Measurements from ENCODE around the gene FAM20A. TPM values are rescaled to one million over a fixed set of nuclear protein-coding genes. Genes with fewer than 3 reads are reported as not detected.

The FAM20A gene
- total RNA-seq (10 to 100 TPM; 13.1 to 46.5 TPM), polyA plus RNA-seq (ENCODE audit: insufficient read length in 2 of 2) (10 to 100 TPM; 11.5 to 16.3 TPM)
- long read RNA-seq, donor 1, partial matches to known transcripts = 0 of 1 reads
- long read RNA-seq, donor 1, other reads (novel, unspliced or antisense) = 0 of 1 reads
- long read RNA-seq, donor 2 = 0 reads
- long read RNA-seq, donor 3 = 0 reads
- long read RNA-seq, donor 4 = 0 reads

- under 1% methylated on average over 66 of the region's 69 CpGs for WGBS (ENCODE audit: insufficient coverage)
- peak in 1 of 6 donors; percentile 39 for DNase-seq (ENCODE audit: low read depth in 4 of 6, low spot score in 6 of 6)
- H3K27ac ChIP-seq (ENCODE audit: low read depth, low read length) = peak within 1 kb of the TSS; percentile 48
- peaks cover 17% of the 10 kb centered on the region for H3K4me1 ChIP-seq (ENCODE audit: control insufficient read depth, insufficient read depth, low read length)
- H3K27me3 ChIP-seq (ENCODE audit: control insufficient read depth, insufficient read depth, low read length) = peaks cover 34% of the 10 kb centered on the region
- H3K4me3 ChIP-seq (ENCODE audit: low read depth, low read length) = peak within 1 kb of the TSS; percentile 53
- no peaks in the 10 kb centered on the region for H3K36me3 ChIP-seq (ENCODE audit: control insufficient read depth, insufficient read depth, low read length)
- no peaks in the 10 kb centered on the region for H3K9me3 ChIP-seq (ENCODE audit: control insufficient read depth, insufficient read depth, low read length)
These were observed at the start of gene FAM20A for GRCh38 chr17:68600931-68601564. Gene FAM20A (minus strand): TSS chr17:68601367. CDS start chr17:68600666, 701 bp downstream.

- Histone ChIP-seq H3K27ac (ENCODE audit: low read depth, low read length) (no peak overlapping the region), H3K4me3 (ENCODE audit: low read depth, low read length) (no peak overlapping the region), H3K9me3 (ENCODE audit: control insufficient read depth, insufficient read depth, low read length) (no peaks in the 10 kb centered on the region), H3K4me1 (ENCODE audit: control insufficient read depth, insufficient read depth, low read length) (no peaks in the 10 kb centered on the region), H3K27me3 (ENCODE audit: control insufficient read depth, insufficient read depth, low read length) (no peaks in the 10 kb centered on the region), H3K36me3 (ENCODE audit: control insufficient read depth, insufficient read depth, low read length) (no peaks in the 10 kb centered on the region)
- no peak for DNase-seq (ENCODE audit: low read depth in 4 of 6, low spot score in 6 of 6)
- WGBS (ENCODE audit: insufficient coverage) = 94% methylated on average over 3 of the region's 3 CpGs
These were observed 48.2 kb upstream of the FAM20A start for GRCh38 chr17:68649324-68649723.

- no peak for DNase-seq (ENCODE audit: low read depth in 4 of 6, low spot score in 6 of 6)
- Histone ChIP-seq H3K27ac (ENCODE audit: low read depth, low read length) (no peak overlapping the region), H3K9me3 (ENCODE audit: control insufficient read depth, insufficient read depth, low read length) (no peaks in the 10 kb centered on the region), H3K4me3 (ENCODE audit: low read depth, low read length) (no peak overlapping the region), H3K4me1 (ENCODE audit: control insufficient read depth, insufficient read depth, low read length) (no peaks in the 10 kb centered on the region), H3K27me3 (ENCODE audit: control insufficient read depth, insufficient read depth, low read length) (no peaks in the 10 kb centered on the region), H3K36me3 (ENCODE audit: control insufficient read depth, insufficient read depth, low read length) (no peaks in the 10 kb centered on the region)
- WGBS (ENCODE audit: insufficient coverage) = 77% methylated on average over 7 of the region's 11 CpGs
These were observed 45.7 kb upstream of the FAM20A start for GRCh38 chr17:68646626-68647526.

GRCh38 chr17:68642118-68642412 is 40.9 kb upstream of the FAM20A start:
- 100% methylated on average over 1 of the region's 4 CpGs for WGBS (ENCODE audit: insufficient coverage)
- Histone ChIP-seq H3K27me3 (ENCODE audit: control insufficient read depth, insufficient read depth, low read length) (no peaks in the 10 kb centered on the region), H3K36me3 (ENCODE audit: control insufficient read depth, insufficient read depth, low read length) (no peaks in the 10 kb centered on the region), H3K4me1 (ENCODE audit: control insufficient read depth, insufficient read depth, low read length) (no peaks in the 10 kb centered on the region), H3K4me3 (ENCODE audit: low read depth, low read length) (no peak overlapping the region), H3K27ac (ENCODE audit: low read depth, low read length) (no peak overlapping the region), H3K9me3 (ENCODE audit: control insufficient read depth, insufficient read depth, low read length) (no peaks in the 10 kb centered on the region)
- no peak for DNase-seq (ENCODE audit: low read depth in 4 of 6, low spot score in 6 of 6)

- no peak for DNase-seq (ENCODE audit: low read depth in 4 of 6, low spot score in 6 of 6)
- no peaks in the 10 kb centered on the region for H3K4me1 ChIP-seq (ENCODE audit: control insufficient read depth, insufficient read depth, low read length)
- 78% methylated on average over 5 of the region's 9 CpGs for WGBS (ENCODE audit: insufficient coverage)
These were observed 40.3 kb upstream of the FAM20A start for GRCh38 chr17:68641276-68642117.

GRCh38 chr17:68640242-68640989 is 39.2 kb upstream of the FAM20A start:
- peak in 1 of 6 donors; percentile 79 for DNase-seq (ENCODE audit: low read depth in 4 of 6, low spot score in 6 of 6)
- no peaks in the 10 kb centered on the region for H3K36me3 ChIP-seq (ENCODE audit: control insufficient read depth, insufficient read depth, low read length)
- no peaks in the 10 kb centered on the region for H3K9me3 ChIP-seq (ENCODE audit: control insufficient read depth, insufficient read depth, low read length)
- no peak overlapping the region for H3K4me3 ChIP-seq (ENCODE audit: low read depth, low read length)
- WGBS (ENCODE audit: insufficient coverage) = 27% methylated on average over 1 of the region's 2 CpGs
- no peaks in the 10 kb centered on the region for H3K4me1 ChIP-seq (ENCODE audit: control insufficient read depth, insufficient read depth, low read length)
- no peak overlapping the region for H3K27ac ChIP-seq (ENCODE audit: low read depth, low read length)
- H3K27me3 ChIP-seq (ENCODE audit: control insufficient read depth, insufficient read depth, low read length) = no peaks in the 10 kb centered on the region

More at GRCh38 chr17:68641276-68642117, 40.3 kb upstream of the FAM20A start:
- Histone ChIP-seq H3K9me3 (ENCODE audit: control insufficient read depth, insufficient read depth, low read length) (no peaks in the 10 kb centered on the region), H3K27ac (ENCODE audit: low read depth, low read length) (no peak overlapping the region), H3K36me3 (ENCODE audit: control insufficient read depth, insufficient read depth, low read length) (no peaks in the 10 kb centered on the region), H3K4me3 (ENCODE audit: low read depth, low read length) (no peak overlapping the region), H3K27me3 (ENCODE audit: control insufficient read depth, insufficient read depth, low read length) (no peaks in the 10 kb centered on the region)

GRCh38 chr17:68634345-68634876 is 33.2 kb upstream of the FAM20A start:
- no peak for DNase-seq (ENCODE audit: low read depth in 4 of 6, low spot score in 6 of 6)
- Histone ChIP-seq H3K4me3 (ENCODE audit: low read depth, low read length) (no peak overlapping the region), H3K9me3 (ENCODE audit: control insufficient read depth, insufficient read depth, low read length) (no peaks in the 10 kb centered on the region), H3K4me1 (ENCODE audit: control insufficient read depth, insufficient read depth, low read length) (no peaks in the 10 kb centered on the region), H3K36me3 (ENCODE audit: control insufficient read depth, insufficient read depth, low read length) (no peaks in the 10 kb centered on the region), H3K27me3 (ENCODE audit: control insufficient read depth, insufficient read depth, low read length) (no peaks in the 10 kb centered on the region), H3K27ac (ENCODE audit: low read depth, low read length) (no peak overlapping the region)
- 84% methylated on average over 8 of the region's 10 CpGs for WGBS (ENCODE audit: insufficient coverage)

- H3K9me3 ChIP-seq (ENCODE audit: control insufficient read depth, insufficient read depth, low read length) = no peaks in the 10 kb centered on the region
- H3K36me3 ChIP-seq (ENCODE audit: control insufficient read depth, insufficient read depth, low read length) = no peaks in the 10 kb centered on the region
- no CpG with 5 or more reads among the region's 3 CpGs for WGBS (ENCODE audit: insufficient coverage)
- H3K27me3 ChIP-seq (ENCODE audit: control insufficient read depth, insufficient read depth, low read length) = no peaks in the 10 kb centered on the region
- no peaks in the 10 kb centered on the region for H3K4me1 ChIP-seq (ENCODE audit: control insufficient read depth, insufficient read depth, low read length)
- no peak overlapping the region for H3K27ac ChIP-seq (ENCODE audit: low read depth, low read length)
- H3K4me3 ChIP-seq (ENCODE audit: low read depth, low read length) = no peak overlapping the region
- no peak for DNase-seq (ENCODE audit: low read depth in 4 of 6, low spot score in 6 of 6)
These were observed 27.4 kb upstream of the FAM20A start for GRCh38 chr17:68628576-68628957.
